Measurements from ENCODE around the gene KCNT2.

- no peak for TF ChIP-seq POLR2A (IDR thresholded peaks at IDR 0.05)
- TF ChIP-seq CTCF (IDR thresholded peaks at IDR 0.05), result no peak
Observed at GRCh38 chr1:196464480-196464941, 143.7 kb downstream of the KCNT2 start.
